Measurements from ENCODE around the gene PLA2G2D. TPM values are rescaled to one million over a fixed set of nuclear protein-coding genes. Genes with fewer than 3 reads are reported as not detected.

Gene PLA2G2D
- total and polyA plus RNA-seq, 2 of the 8 experiments (the other 6 are each of a cell fraction or from before 2014, with no cell fraction given) = not detected

GRCh38 chr1:20086800-20087199, 32.5 kb downstream of the PLA2G2D start:
- Histone ChIP-seq H4K20me1 (replicated peaks in 1 of 2; ENCODE audit: control insufficient read depth in 1 of 2, insufficient read depth in 2 of 2, low read length in 2 of 2) (no peaks in the 10 kb centered on the region), H2AFZ (ENCODE audit: low read length) (no peak overlapping the region), H3K27ac (ENCODE audit: low read depth, low read length) (no peak overlapping the region), H3K27me3 (replicated peaks in 1 of 4; ENCODE audit: control insufficient read depth in 3 of 4, extremely low read depth in 1 of 4, insufficient read depth in 3 of 4, low read length in 3 of 4) (no peaks in the 10 kb centered on the region), H3K4me3 (ENCODE audit: extremely low read depth in 1 of 4, insufficient read depth in 2 of 4, low read depth in 3 of 4, low read length in 4 of 4) (no peak overlapping the region), H3K79me2 (ENCODE audit: control insufficient read depth in 1 of 2, insufficient read depth in 2 of 2, low read length in 2 of 2) (no peaks in the 10 kb centered on the region), H2AK5ac (ENCODE audit: low read depth, low read length) (no peak overlapping the region), H2BK12ac (ENCODE audit: low read depth, low read length) (no peak overlapping the region), H3K9ac (replicated peaks in 1 of 4; ENCODE audit: extremely low read depth in 1 of 4, low read depth in 3 of 4, low read length in 3 of 4) (no peak overlapping the region), H3K36me3 (ENCODE audit: control insufficient read depth in 2 of 4, insufficient read depth in 4 of 4, low read length in 3 of 4) (no peaks in the 10 kb centered on the region), H3K79me1 (ENCODE audit: low read depth, low read length) (no peaks in the 10 kb centered on the region), H3K9me3 (ENCODE audit: insufficient read depth in 2 of 2, low read depth in 1 of 2, low read length in 1 of 2) (no peaks in the 10 kb centered on the region), H4K8ac (ENCODE audit: extremely low read depth, insufficient read depth, low read length) (no peak overlapping the region), H3K4ac (replicated peaks; ENCODE audit: insufficient read length, low read depth, low read length) (no peak overlapping the region), H3K4me1 (replicated peaks in 1 of 4; ENCODE audit: control insufficient read depth in 3 of 4, insufficient read depth in 4 of 4, low read length in 3 of 4) (no peaks in the 10 kb centered on the region; a peak in 1 of 7 replicates), H3K18ac (ENCODE audit: extremely low read depth, low read length) (no peak overlapping the region), H2BK15ac (ENCODE audit: low read length) (no peak overlapping the region), H3K56ac (replicated peaks; ENCODE audit: insufficient read length, low read depth, low read length) (no peak overlapping the region), H2BK5ac (ENCODE audit: low read depth, low read length) (no peak overlapping the region), H2BK120ac (replicated peaks; ENCODE audit: low read depth, low read length) (no peak overlapping the region), H2BK20ac (ENCODE audit: low read length) (no peak overlapping the region), H4K5ac (ENCODE audit: insufficient read length, low read depth, low read length) (no peak overlapping the region), H3K23me2 (ENCODE audit: low read depth, low read length) (no peaks in the 10 kb centered on the region), H3K14ac (ENCODE audit: insufficient read length) (no peak overlapping the region), H3K4me2 (ENCODE audit: insufficient read depth in 1 of 2, low read depth in 2 of 2, low read length in 2 of 2) (no peak overlapping the region), H4K91ac (replicated peaks; ENCODE audit: insufficient read length, low read length) (no peak overlapping the region), H3K23ac (ENCODE audit: insufficient read length) (no peak overlapping the region)
- CTCF ChIA-PET (ENCODE audit: partially characterized antibody) = interaction anchor here (0.7 to 1.3 kb wide), 3 partner anchors 11 to 79 kb away, joined by 3 to 5 read pairs (median 3); no protein-coding TSS in a partner anchor
- DNase-seq (ENCODE audit: low read depth in 1 of 2, low spot score in 2 of 2) (no peak), FAIRE-seq (no peak)
- TF ChIP-seq CHD1 (IDR thresholded peaks at IDR 0.05; ENCODE audit: low read depth, low read length) (no peak), KDM4A (IDR thresholded peaks at IDR 0.05; ENCODE audit: low read depth, low read length, severe bottlenecking) (no peak), EZH2 (IDR thresholded peaks at IDR 0.05; ENCODE audit: low read depth, low read length, severe bottlenecking) (no peak), HDAC2 (IDR thresholded peaks at IDR 0.05; ENCODE audit: borderline replicate concordance in 1 of 2, low read depth in 2 of 2, low read length in 2 of 2) (no peak), FOSL1 (IDR thresholded peaks at IDR 0.05; ENCODE audit: insufficient read depth, low read depth, low read length) (no peak), RAD21 (IDR thresholded peaks at IDR 0.05 in 1 of 2, conservative IDR thresholded peaks at IDR 0.05 in 1 of 2; ENCODE audit: low read depth in 2 of 2, low read length in 2 of 2) (no peak), POLR2A (IDR thresholded peaks at IDR 0.05; ENCODE audit: control extremely low read depth in 1 of 2, low read depth in 2 of 2, low read length in 2 of 2) (no peak), USF2 (IDR thresholded peaks at IDR 0.05; ENCODE audit: low read length) (no peak)
- WGBS, 2 experiments (ENCODE audit: extremely low coverage in 1 of 2, insufficient coverage in 1 of 2, insufficient read length in 1 of 2, insufficient replicate concordance in 2 of 2, low coverage in 1 of 2, low lambda C conversion rate in 2 of 2, missing lambda C conversion rate in 1 of 2) = 92% methylated on average over 1 of the region's 1 CpG; no CpG with 5 or more reads in 1 of the 2 experiments
- POLR2A ChIA-PET (ENCODE audit: partially characterized antibody) = interaction anchor here (0.7 kb wide), 1 partner anchor 26 kb away, joined by 3 read pairs; no protein-coding TSS in a partner anchor
